Dendritic cell treated with granulocyte-macrophage colony-stimulating factor and Interleukin-4, amounts not matched to agents 40 ng/mL and 50 ng/mL, for 4 days (primary cell): ENCODE data around the gene ATF7.
A peak's percentile ranks its signal among the peaks of the same experiment; 100 is the strongest.

Experiments
- H3K27ac Mint-ChIP-seq: one replicate; pipeline ENCODE4 v1.8.0; 2022; ENCODE audit warnings: mild to moderate bottlenecking, mixed read lengths
- H3K27me3 Mint-ChIP-seq: one replicate; pipeline ENCODE4 v1.8.0; 2022; ENCODE audit warnings: mild to moderate bottlenecking, mixed read lengths
- H3K36me3 Mint-ChIP-seq: one replicate; pipeline ENCODE4 v1.8.0; 2022; ENCODE audit warnings: low read depth, mixed read lengths
- H3K4me1 Mint-ChIP-seq: one replicate; pipeline ENCODE4 v1.8.0; 2022; ENCODE audit warnings: low read depth, mixed read lengths
- H3K4me3 Mint-ChIP-seq: one replicate; pipeline ENCODE4 v1.8.0; 2022; ENCODE audit warnings: mild to moderate bottlenecking, moderate library complexity, mixed read lengths
- H3K9me3 Mint-ChIP-seq: one replicate; pipeline ENCODE4 v1.8.0; 2022; ENCODE audit warnings: mixed read lengths
- intact Hi-C: fragments of 100-400 bp; cut with micrococcal nuclease; formaldehyde crosslinking; loops from one replicate; pipeline ENCODE4 v1.15.0; 2022

Gene ATF7

DNA sequence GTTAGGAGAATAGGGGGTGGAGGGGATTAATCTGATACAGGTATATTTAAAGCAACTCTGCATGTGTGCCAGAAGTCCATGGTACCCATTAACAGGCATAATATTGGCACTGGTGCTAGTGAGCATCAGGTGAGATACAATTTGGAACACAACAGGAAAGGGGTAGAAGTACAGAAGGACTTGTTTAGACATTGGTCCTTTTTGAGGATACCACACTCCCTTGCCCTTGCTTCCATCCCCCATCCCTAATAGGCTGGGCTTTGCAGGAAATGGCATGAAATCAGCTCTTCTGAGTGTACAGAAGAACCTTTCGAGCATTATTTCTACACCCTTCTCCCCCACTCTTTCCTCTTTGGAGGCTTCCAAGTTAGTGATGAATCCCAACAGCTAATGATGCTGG is 157.9 kb downstream of the ATF7 start:
- no peak overlapping the region for H3K27ac Mint-ChIP-seq

GRCh38 chr12:53467880-53468279 is 158.3 kb downstream of the ATF7 start:
- intact Hi-C loops = loop anchor here (5.0 kb wide), 1 partner anchor 39 kb away; the partner anchor contains the start of gene NPFF
- H3K9me3 Mint-ChIP-seq = no peaks in the 10 kb centered on the region
- peaks cover 58% of the 10 kb centered on the region for H3K4me1 Mint-ChIP-seq

More for the DNA sequence above, 157.9 kb downstream of the ATF7 start:
- Mint-ChIP-seq H3K36me3 (peaks cover 100% of the 10 kb centered on the region), H3K27me3 (no peaks in the 10 kb centered on the region), H3K9me3 (no peaks in the 10 kb centered on the region), H3K4me3 (no peak overlapping the region), H3K4me1 (peaks cover 58% of the 10 kb centered on the region)
- intact Hi-C loops = loop anchor here (5.0 kb wide), 1 partner anchor 39 kb away; the partner anchor contains the start of gene NPFF

DNA sequence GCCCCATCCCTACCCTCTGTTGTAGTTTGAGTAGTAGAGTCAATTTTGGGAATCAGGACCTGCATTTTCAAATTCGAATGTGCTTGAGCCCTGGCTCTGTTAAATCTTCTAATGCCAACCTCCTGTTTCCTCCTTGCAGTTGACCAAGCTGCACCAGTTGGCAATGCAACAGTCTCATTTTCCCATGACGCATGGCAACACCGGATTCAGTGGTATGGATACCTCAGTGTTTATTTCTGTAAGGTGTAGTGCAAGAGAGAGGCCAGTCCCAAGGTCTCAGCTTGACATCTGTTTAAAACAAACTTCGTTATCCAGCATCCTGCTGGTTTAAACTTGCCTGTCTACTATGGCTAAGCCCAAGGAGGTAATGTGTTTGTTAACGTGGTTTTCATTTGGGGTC is 159.1 kb downstream of the ATF7 start:
- H3K27ac Mint-ChIP-seq = no peak overlapping the region
- peaks cover 61% of the 10 kb centered on the region for H3K4me1 Mint-ChIP-seq
- peaks cover 100% of the 10 kb centered on the region for H3K36me3 Mint-ChIP-seq
- intact Hi-C loops = loop anchor here (5.0 kb wide), 1 partner anchor 40 kb away; the partner anchor contains the start of gene NPFF
- H3K4me3 Mint-ChIP-seq = no peak overlapping the region
- H3K9me3 Mint-ChIP-seq = no peaks in the 10 kb centered on the region
- no peaks in the 10 kb centered on the region for H3K27me3 Mint-ChIP-seq

More at GRCh38 chr12:53467880-53468279, 158.3 kb downstream of the ATF7 start:
- Mint-ChIP-seq H3K27me3 (no peaks in the 10 kb centered on the region), H3K27ac (no peak overlapping the region), H3K36me3 (peaks cover 100% of the 10 kb centered on the region), H3K4me3 (no peak overlapping the region)

- H3K4me1 Mint-ChIP-seq = peaks cover 56% of the 10 kb centered on the region
- no peaks in the 10 kb centered on the region for H3K9me3 Mint-ChIP-seq
- peak overlapping the region; percentile 74 for H3K27ac Mint-ChIP-seq
- intact Hi-C loops = loop anchor here (5.0 kb wide), 1 partner anchor 41 kb away; the partner anchor contains the start of gene NPFF
- no peaks in the 10 kb centered on the region for H3K27me3 Mint-ChIP-seq
- H3K36me3 Mint-ChIP-seq = peaks cover 100% of the 10 kb centered on the region
- H3K4me3 Mint-ChIP-seq = no peak overlapping the region
Measured at GRCh38 chr12:53466640-53467039, 159.5 kb downstream of the ATF7 start.

DNA sequence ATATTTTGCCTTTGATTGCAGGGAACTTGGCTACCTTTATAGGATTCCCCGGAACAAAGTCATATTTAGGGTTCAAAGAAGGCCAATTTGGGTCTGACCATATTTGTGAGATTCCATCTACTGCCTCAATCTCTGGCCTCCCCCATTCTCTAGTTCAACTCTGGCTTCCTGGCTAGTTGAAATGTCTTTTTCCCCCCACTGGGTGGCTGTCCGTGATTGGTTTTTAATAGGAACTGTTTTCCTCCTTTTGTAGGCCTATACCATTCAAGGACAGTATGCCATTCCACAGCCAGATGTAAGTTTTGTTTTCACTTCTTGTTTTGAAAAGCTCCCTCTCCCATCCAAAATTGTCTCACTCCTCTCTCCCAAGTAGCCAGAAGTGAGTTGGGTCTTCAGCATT is 160.5 kb downstream of the ATF7 start:
- intact Hi-C loops = loop anchor here (5.0 kb wide), 1 partner anchor 42 kb away; the partner anchor contains the start of gene NPFF
- Mint-ChIP-seq H3K36me3 (peaks cover 100% of the 10 kb centered on the region), H3K27me3 (no peaks in the 10 kb centered on the region), H3K9me3 (no peaks in the 10 kb centered on the region), H3K27ac (peak overlapping the region; percentile 74), H3K4me1 (peaks cover 52% of the 10 kb centered on the region), H3K4me3 (peak overlapping the region; percentile 30)

- Mint-ChIP-seq H3K9me3 (no peaks in the 10 kb centered on the region), H3K4me1 (peaks cover 58% of the 10 kb centered on the region), H3K27ac (peak overlapping the region; percentile 74), H3K27me3 (no peaks in the 10 kb centered on the region), H3K4me3 (peak overlapping the region; percentile 13), H3K36me3 (peaks cover 100% of the 10 kb centered on the region)
- intact Hi-C loops = loop anchor here (5.0 kb wide), 1 partner anchor 42 kb away; the partner anchor contains the start of gene NPFF
Measured at GRCh38 chr12:53464685-53465418, 161.3 kb downstream of the ATF7 start.

GRCh38 chr12:53463802-53464560 is 162.2 kb downstream of the ATF7 start:
- Mint-ChIP-seq H3K27me3 (no peaks in the 10 kb centered on the region), H3K4me3 (no peak overlapping the region)

GRCh38 chr12:53462935-53463334 is 163.2 kb downstream of the ATF7 start:
- Mint-ChIP-seq H3K27ac (peak overlapping the region; percentile 15), H3K4me1 (peaks cover 58% of the 10 kb centered on the region)
- intact Hi-C loops = no loop called here

More at GRCh38 chr12:53463802-53464560, 162.2 kb downstream of the ATF7 start:
- Mint-ChIP-seq H3K9me3 (no peaks in the 10 kb centered on the region), H3K4me1 (peaks cover 58% of the 10 kb centered on the region), H3K27ac (no peak overlapping the region), H3K36me3 (peaks cover 100% of the 10 kb centered on the region)
- intact Hi-C loops = no loop called here

GRCh38 chr12:53461591-53461990 is 164.6 kb downstream of the ATF7 start:
- Mint-ChIP-seq H3K27ac (no peak overlapping the region), H3K27me3 (no peaks in the 10 kb centered on the region), H3K9me3 (no peaks in the 10 kb centered on the region), H3K4me1 (peaks cover 52% of the 10 kb centered on the region), H3K36me3 (peaks cover 100% of the 10 kb centered on the region), H3K4me3 (no peak overlapping the region)
- intact Hi-C loops = no loop called here

More at GRCh38 chr12:53462935-53463334, 163.2 kb downstream of the ATF7 start:
- H3K9me3 Mint-ChIP-seq = no peaks in the 10 kb centered on the region
- H3K4me3 Mint-ChIP-seq = no peak overlapping the region
- H3K27me3 Mint-ChIP-seq = no peaks in the 10 kb centered on the region
- peaks cover 100% of the 10 kb centered on the region for H3K36me3 Mint-ChIP-seq

DNA sequence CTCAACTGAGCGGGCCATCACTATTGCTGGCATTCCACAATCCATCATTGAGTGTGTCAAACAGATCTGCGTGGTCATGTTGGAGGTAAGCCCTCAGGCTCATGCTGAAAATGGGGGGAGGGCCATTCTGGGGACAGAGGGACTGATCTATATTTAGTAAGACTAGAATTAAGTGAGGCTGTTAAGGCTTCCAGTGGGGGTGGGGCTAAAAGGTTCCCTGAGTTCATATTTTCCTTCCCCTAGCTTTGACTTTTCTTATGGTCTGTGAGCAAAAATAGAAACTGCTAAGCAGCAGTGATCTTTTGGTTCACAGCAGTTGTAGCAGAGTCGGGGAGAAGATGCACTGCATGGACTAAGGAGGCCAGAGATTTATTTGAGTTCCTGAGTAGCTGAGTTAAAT is 165.1 kb downstream of the ATF7 start:
- no peaks in the 10 kb centered on the region for H3K9me3 Mint-ChIP-seq
- no peak overlapping the region for H3K4me3 Mint-ChIP-seq
- peaks cover 100% of the 10 kb centered on the region for H3K36me3 Mint-ChIP-seq

DNA sequence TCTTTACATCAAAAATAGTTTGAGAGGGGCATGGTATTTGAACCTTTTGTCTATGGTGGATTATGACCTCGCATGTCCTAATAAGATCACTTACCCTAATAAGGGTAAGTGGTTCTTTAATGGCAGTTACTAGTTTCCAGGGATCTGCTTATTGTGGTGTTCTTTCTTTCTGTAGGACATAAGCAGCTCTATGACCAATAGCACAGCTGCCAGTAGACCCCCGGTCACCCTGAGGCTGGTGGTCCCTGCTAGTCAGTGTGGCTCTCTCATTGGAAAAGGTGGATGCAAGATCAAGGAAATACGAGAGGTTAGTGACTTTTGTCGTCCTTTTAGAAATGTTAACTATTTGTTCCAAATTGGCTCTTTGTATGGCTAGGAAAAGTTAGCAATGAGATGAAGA is 167.1 kb downstream of the ATF7 start:
- Mint-ChIP-seq H3K9me3 (no peaks in the 10 kb centered on the region), H3K27me3 (no peaks in the 10 kb centered on the region), H3K4me1 (peaks cover 39% of the 10 kb centered on the region), H3K4me3 (no peak overlapping the region), H3K36me3 (peaks cover 100% of the 10 kb centered on the region), H3K27ac (no peak overlapping the region)
- intact Hi-C loops = no loop called here

More for the DNA sequence above, 165.1 kb downstream of the ATF7 start:
- Mint-ChIP-seq H3K4me1 (peaks cover 47% of the 10 kb centered on the region), H3K27ac (no peak overlapping the region), H3K27me3 (no peaks in the 10 kb centered on the region)
- intact Hi-C loops = no loop called here
